Thoracic aorta (tissue), 2 donors: ENCODE data around the gene ATP13A3. TPM values are rescaled to one million over a fixed set of nuclear protein-coding genes. Genes with fewer than 3 reads are reported as not detected.

Source experiments
- ATAC-seq: fragments of 150-250 bp; one replicate; pipeline ENCODE4 v1.8.0; 2017; ENCODE audit warnings: low read depth; ENCODE audit not compliant: insufficient number of reproducible peaks, low FRiP score
- DNase-seq: peaks from one replicate; pipeline ENCODE4 v3.0.0-alpha.2; 2020; ENCODE audit warnings: low spot score
- H3K27ac ChIP-seq, 2 donors: fragments of 200-600 bp; sonication (generic); 1 replicate in 1 of 2; 2 replicates in 1 of 2; pipeline ENCODE4 v1.5.1; 2016; ENCODE audit warnings: mild to moderate bottlenecking in 2 of 2, moderate library complexity in 2 of 2
- H3K27me3 ChIP-seq: fragments of 200-600 bp; sonication (generic); replicated peaks from 2 replicates; pipeline ENCODE4 v1.6.0; 2016; ENCODE audit warnings: mild to moderate bottlenecking; ENCODE audit not compliant: insufficient read depth
- H3K36me3 ChIP-seq: fragments of 200-600 bp; sonication (generic); one replicate; pipeline ENCODE4 v1.5.1; 2016
- H3K4me1 ChIP-seq, 2 donors: fragments of 200-600 bp; sonication (generic); 1 replicate in 1 of 2; 2 replicates in 1 of 2; pipeline versions ENCODE4 v1.5.1 to v1.6.0; 2016; ENCODE audit warnings: low read depth in 2 of 2, mild to moderate bottlenecking in 1 of 2; ENCODE audit not compliant: control insufficient read depth in 1 of 2
- H3K4me3 ChIP-seq: fragments of 200-600 bp; sonication (generic); 2 replicates; pipeline ENCODE4 v1.5.1; 2016; ENCODE audit warnings: mild to moderate bottlenecking
- H3K9me3 ChIP-seq: fragments of 200-600 bp; sonication (generic); 2 replicates; pipeline ENCODE4 v1.5.1; 2016
- total RNA-seq, 2 donors: library from RNA; depleted of rRNA; stranded (reverse); fragments of >200 nt; gene quantifications; one replicate each; pipeline versions ENCODE4 v1.1.0 to v1.2.3, GENCODE V29; 2016
- TF ChIP-seq, protein P1 (sequence below): fragments of 200-600 bp; sonication (generic); IDR thresholded peaks from one replicate; pipeline ENCODE4 v1.5.1; 2019; ENCODE audit warnings: antibody characterized with exemption

Gene ATP13A3
- total RNA-seq, 2 donors from 2014 or later: 188 to 361 TPM

DNA sequence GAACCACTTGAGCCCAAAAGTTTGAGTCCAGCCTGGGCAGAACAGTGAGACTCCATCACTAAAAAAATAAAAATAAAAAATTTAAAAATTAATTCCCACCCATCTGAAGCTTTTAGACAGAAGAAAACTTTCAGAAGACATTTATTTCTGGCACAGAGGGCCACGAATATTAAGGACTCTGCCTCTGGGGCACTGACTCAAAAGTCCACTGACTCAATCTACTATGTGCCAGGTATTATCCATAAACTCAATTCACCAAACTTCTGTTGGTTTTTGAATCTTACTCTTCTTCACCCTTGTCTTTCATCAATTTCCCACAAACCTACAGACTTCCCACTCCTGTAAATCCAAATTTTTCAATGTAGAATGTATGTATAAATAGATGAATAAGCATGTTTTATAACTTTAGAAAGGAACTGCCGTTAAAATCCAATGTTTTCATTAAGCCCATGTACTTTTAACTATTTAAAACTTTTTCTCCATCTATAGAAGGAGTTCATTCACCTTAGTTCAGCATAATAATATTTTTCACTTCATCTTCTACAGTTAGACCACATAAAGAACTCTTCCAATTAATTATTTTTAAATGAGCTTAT, 19.9 kb downstream of the ATP13A3 start:
- no peaks in the 10 kb centered on the region for H3K9me3 ChIP-seq
- TF ChIP-seq, protein P1, sequence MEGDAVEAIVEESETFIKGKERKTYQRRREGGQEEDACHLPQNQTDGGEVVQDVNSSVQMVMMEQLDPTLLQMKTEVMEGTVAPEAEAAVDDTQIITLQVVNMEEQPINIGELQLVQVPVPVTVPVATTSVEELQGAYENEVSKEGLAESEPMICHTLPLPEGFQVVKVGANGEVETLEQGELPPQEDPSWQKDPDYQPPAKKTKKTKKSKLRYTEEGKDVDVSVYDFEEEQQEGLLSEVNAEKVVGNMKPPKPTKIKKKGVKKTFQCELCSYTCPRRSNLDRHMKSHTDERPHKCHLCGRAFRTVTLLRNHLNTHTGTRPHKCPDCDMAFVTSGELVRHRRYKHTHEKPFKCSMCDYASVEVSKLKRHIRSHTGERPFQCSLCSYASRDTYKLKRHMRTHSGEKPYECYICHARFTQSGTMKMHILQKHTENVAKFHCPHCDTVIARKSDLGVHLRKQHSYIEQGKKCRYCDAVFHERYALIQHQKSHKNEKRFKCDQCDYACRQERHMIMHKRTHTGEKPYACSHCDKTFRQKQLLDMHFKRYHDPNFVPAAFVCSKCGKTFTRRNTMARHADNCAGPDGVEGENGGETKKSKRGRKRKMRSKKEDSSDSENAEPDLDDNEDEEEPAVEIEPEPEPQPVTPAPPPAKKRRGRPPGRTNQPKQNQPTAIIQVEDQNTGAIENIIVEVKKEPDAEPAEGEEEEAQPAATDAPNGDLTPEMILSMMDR: no peak
- H3K36me3 ChIP-seq: no peaks in the 10 kb centered on the region
- no peak for ATAC-seq
- no peak overlapping the region for H3K27ac ChIP-seq
- no peak overlapping the region for H3K4me3 ChIP-seq
- peaks cover 32 to 43% of the 10 kb centered on the region in 2 donors for H3K4me1 ChIP-seq
- DNase-seq: no peak
- H3K27me3 ChIP-seq: no peaks in the 10 kb centered on the region

DNA sequence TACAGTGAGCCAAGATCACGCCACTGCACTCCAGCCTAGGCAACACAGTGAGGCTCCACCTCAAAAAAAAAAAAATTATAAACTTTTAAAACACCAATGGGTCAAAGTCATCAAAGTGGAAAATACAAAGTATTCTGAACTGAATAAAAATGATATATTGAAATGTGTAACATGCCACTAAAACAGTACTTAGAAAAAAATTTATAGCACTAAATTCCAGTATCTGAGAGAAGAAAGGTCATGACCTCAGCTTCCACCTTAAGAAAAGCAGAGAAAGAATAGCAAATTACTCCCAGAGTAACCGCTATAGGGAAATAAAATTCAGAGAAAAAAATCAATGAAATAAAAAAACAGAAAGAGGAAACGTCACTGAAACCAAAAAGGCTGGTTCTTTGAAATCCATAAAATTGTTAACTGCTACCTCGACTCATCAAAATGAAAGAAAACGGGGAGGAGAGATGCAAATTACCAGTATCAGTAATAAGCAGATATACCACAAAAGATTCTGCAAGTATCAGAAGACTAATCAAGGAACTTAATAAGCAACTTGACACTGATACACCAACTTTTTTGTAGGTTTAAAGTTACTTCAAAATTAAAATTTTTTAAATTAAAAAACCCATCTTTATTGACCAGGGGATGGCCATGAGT, 20.8 kb downstream of the ATP13A3 start:
- DNase-seq (no peak), ATAC-seq (no peak)
- peaks cover 30 to 37% of the 10 kb centered on the region in 2 donors for H3K4me1 ChIP-seq
- no peak overlapping the region for H3K4me3 ChIP-seq
- H3K9me3 ChIP-seq: no peaks in the 10 kb centered on the region
- H3K36me3 ChIP-seq: no peaks in the 10 kb centered on the region
- no peaks in the 10 kb centered on the region for H3K27me3 ChIP-seq
- TF ChIP-seq, protein P1: no peak
- H3K27ac ChIP-seq: no peak overlapping the region

GRCh38 chr3:194465246-194465645, 21.6 kb downstream of the ATP13A3 start:
- no peaks in the 10 kb centered on the region for H3K27me3 ChIP-seq
- ATAC-seq (no peak), DNase-seq (no peak)
- H3K27ac ChIP-seq: no peak overlapping the region
- H3K4me1 ChIP-seq: peaks cover 22 to 30% of the 10 kb centered on the region in 2 donors
- no peaks in the 10 kb centered on the region for H3K9me3 ChIP-seq
- TF ChIP-seq, protein P1: no peak
- no peak overlapping the region for H3K4me3 ChIP-seq
- H3K36me3 ChIP-seq: no peaks in the 10 kb centered on the region

DNA sequence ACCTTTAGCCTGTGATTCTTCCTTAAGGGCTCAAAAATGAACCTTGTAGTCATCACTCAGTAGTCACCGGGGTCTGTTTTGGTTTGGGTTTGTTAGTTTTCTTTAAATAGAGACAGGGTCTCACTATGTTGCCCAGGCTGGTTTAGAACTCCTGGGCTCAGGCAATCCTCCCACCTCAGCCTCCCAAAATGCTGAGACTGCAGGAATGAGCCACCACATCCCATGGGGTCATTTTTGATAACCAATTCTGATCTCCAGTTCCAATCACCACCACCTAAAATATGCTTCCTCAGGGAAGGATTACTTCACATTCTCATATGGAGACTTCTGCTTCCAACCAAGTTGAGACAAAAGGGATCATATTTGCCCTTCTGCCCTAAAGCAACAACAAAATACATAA, 22.1 kb downstream of the ATP13A3 start:
- Histone ChIP-seq H3K36me3 (no peaks in the 10 kb centered on the region), H3K27ac (no peak overlapping the region), H3K9me3 (no peaks in the 10 kb centered on the region)

DNA sequence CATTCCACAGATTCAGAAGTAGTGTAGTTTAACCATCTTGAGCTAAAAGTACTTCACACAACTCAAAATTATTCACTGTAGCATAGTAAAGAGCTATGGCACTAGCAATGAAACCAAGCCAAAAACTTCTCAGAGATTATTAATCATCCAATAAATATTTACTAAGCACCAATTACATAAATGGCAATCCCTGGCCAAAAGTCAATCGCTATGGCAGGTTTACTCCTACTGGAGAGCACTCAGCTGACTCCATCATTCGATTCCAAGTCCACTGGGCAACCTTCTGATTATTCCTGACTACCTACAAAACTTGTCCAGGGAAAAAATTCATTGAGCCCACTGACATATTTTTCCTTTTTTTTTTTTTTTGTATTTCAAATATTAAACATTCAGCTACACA, 23.9 kb downstream of the ATP13A3 start:
- DNase-seq (no peak), ATAC-seq (no peak)
- Histone ChIP-seq H3K4me1 (peaks cover 12 to 18% of the 10 kb centered on the region in 2 donors), H3K36me3 (no peaks in the 10 kb centered on the region), H3K27ac (no peak overlapping the region), H3K9me3 (no peaks in the 10 kb centered on the region), H3K27me3 (no peaks in the 10 kb centered on the region), H3K4me3 (no peak overlapping the region)
- TF ChIP-seq, protein P1: no peak

More for the DNA sequence above, 22.1 kb downstream of the ATP13A3 start:
- Histone ChIP-seq H3K4me1 (peaks cover 17 to 24% of the 10 kb centered on the region in 2 donors), H3K4me3 (no peak overlapping the region), H3K27me3 (no peaks in the 10 kb centered on the region)
- TF ChIP-seq, protein P1: no peak
- ATAC-seq (no peak), DNase-seq (no peak)
